SK-N-MC (cell line): Measurements from ENCODE around the gene SLC2A10.

Source experiments
- EZH2 ChIP-seq: fragments of 200-600 bp; sonication (generic); IDR thresholded peaks from one replicate; pipeline ENCODE4 v1.6.1; 2017; ENCODE audit warnings: antibody characterized with exemption
- POLR2AphosphoS5 ChIP-seq: IDR thresholded peaks from 2 replicates; pipeline ENCODE4 v1.6.1; 2012; ENCODE audit warnings: mild to moderate bottlenecking, low read depth, low read length, borderline replicate concordance

- TF ChIP-seq EZH2 (no peak), POLR2AphosphoS5 (no peak)
Measured at GRCh38 chr20:46701556-46701955, 7.9 kb upstream of the SLC2A10 start.
